H9 (cell line): Measurements from ENCODE around the gene DMAP1. TPM values are rescaled to one million over a fixed set of nuclear protein-coding genes. Genes with fewer than 3 reads are reported as not detected.
A peak's percentile ranks its signal among the peaks of the same experiment; 100 is the strongest.

Source experiments
- DNase-seq: peaks from one replicate; pipeline ENCODE4 v3.0.0-alpha.2; 2017
- H2AFZ ChIP-seq: one replicate; pipeline ENCODE4 v1.6.1; 2013; ENCODE audit warnings: mild to moderate bottlenecking, low read length, control low read depth, moderate library complexity
- H2AK5ac ChIP-seq: 2 replicates; pipeline ENCODE4 v1.6.1; 2013; ENCODE audit warnings: low read length, control low read depth, mixed read lengths; ENCODE audit not compliant: insufficient read length
- H2BK120ac ChIP-seq: one replicate; pipeline ENCODE4 v1.6.1; 2013; ENCODE audit warnings: low read depth, mild to moderate bottlenecking, low read length, control low read depth, inconsistent platforms; ENCODE audit not compliant: poor library complexity, severe bottlenecking
- H2BK12ac ChIP-seq: 2 replicates; pipeline ENCODE4 v1.6.1; 2013; ENCODE audit warnings: low read length, control low read depth, mixed read lengths, low read depth; ENCODE audit not compliant: insufficient read length
- H2BK15ac ChIP-seq: 2 replicates; pipeline ENCODE4 v1.6.1; 2013; ENCODE audit warnings: low read depth, low read length, control low read depth
- H2BK20ac ChIP-seq: one replicate; pipeline ENCODE4 v1.6.1; 2013; ENCODE audit warnings: low read depth, mild to moderate bottlenecking, low read length, control low read depth, inconsistent platforms; ENCODE audit not compliant: poor library complexity, severe bottlenecking
- H2BK5ac ChIP-seq: 2 replicates; pipeline ENCODE4 v1.6.1; 2013; ENCODE audit warnings: low read length, control low read depth, mixed read lengths; ENCODE audit not compliant: insufficient read length
- H3K14ac ChIP-seq: 2 replicates; pipeline ENCODE4 v1.6.1; 2013; ENCODE audit warnings: low read length, control low read depth; ENCODE audit not compliant: insufficient read depth
- H3K18ac ChIP-seq: 2 replicates; pipeline ENCODE4 v1.6.1; 2013; ENCODE audit warnings: low read depth, mild to moderate bottlenecking, mixed read lengths, low read length, control low read depth; ENCODE audit not compliant: insufficient read length
- H3K23ac ChIP-seq: 2 replicates; pipeline ENCODE4 v1.6.1; 2013; ENCODE audit warnings: low read length, control low read depth, mixed read lengths, low read depth; ENCODE audit not compliant: insufficient read length
- H3K23me2 ChIP-seq: 2 replicates; pipeline ENCODE4 v1.6.1; 2013; ENCODE audit warnings: low read depth, mild to moderate bottlenecking, mixed read lengths, low read length, control low read depth; ENCODE audit not compliant: insufficient read length, poor library complexity, severe bottlenecking
- H3K27ac ChIP-seq: 2 replicates; pipeline ENCODE4 v1.5.1; 2013; ENCODE audit warnings: low read length, control low read depth, mixed read lengths, low read depth; ENCODE audit not compliant: insufficient read length
- H3K27me3 ChIP-seq: 2 replicates; pipeline ENCODE4 v1.6.1; 2013; ENCODE audit warnings: low read length, control low read depth, inconsistent platforms; ENCODE audit not compliant: insufficient read depth
- H3K4ac ChIP-seq: 2 replicates; pipeline ENCODE4 v1.6.1; 2013; ENCODE audit warnings: low read depth, mild to moderate bottlenecking, control low read depth, inconsistent platforms, low read length, moderate library complexity
- H3K4me1 ChIP-seq: 2 replicates; pipeline ENCODE4 v1.6.1; 2013; ENCODE audit warnings: low read length, control low read depth, inconsistent platforms; ENCODE audit not compliant: insufficient read depth
- H3K4me2 ChIP-seq: 2 replicates; pipeline ENCODE4 v1.6.1; 2013; ENCODE audit warnings: low read length, control low read depth, mixed read lengths; ENCODE audit not compliant: insufficient read length, insufficient read depth
- H3K56ac ChIP-seq: 2 replicates; pipeline ENCODE4 v1.6.1; 2013; ENCODE audit warnings: low read depth, mild to moderate bottlenecking, mixed read lengths, low read length, control low read depth; ENCODE audit not compliant: insufficient read length
- H3K79me1 ChIP-seq: 2 replicates; pipeline ENCODE4 v1.6.1; 2013; ENCODE audit warnings: low read depth, mild to moderate bottlenecking, moderate library complexity, low read length, control low read depth, inconsistent platforms; ENCODE audit not compliant: insufficient read depth, poor library complexity, severe bottlenecking
- H3K79me2 ChIP-seq: 2 replicates; pipeline ENCODE4 v1.6.1; 2013; ENCODE audit warnings: low read length, control low read depth, inconsistent platforms; ENCODE audit not compliant: insufficient read depth
- H3K9ac ChIP-seq: 2 replicates; pipeline ENCODE4 v1.6.1; 2013; ENCODE audit warnings: low read length, control low read depth, mixed read lengths; ENCODE audit not compliant: insufficient read length; ENCODE audit errors: extremely low read depth
- H3K9me3 ChIP-seq: one replicate; pipeline ENCODE4 v1.6.1; 2013; ENCODE audit warnings: low read depth, low read length, inconsistent platforms; ENCODE audit not compliant: control insufficient read depth
- H3T11ph ChIP-seq: one replicate; pipeline ENCODE4 v1.6.1; 2013; ENCODE audit warnings: mild to moderate bottlenecking, low read length, control low read depth, inconsistent platforms
- H4K20me1 ChIP-seq: one replicate; pipeline ENCODE4 v1.6.1; 2013; ENCODE audit not compliant: control insufficient read depth, insufficient read length, insufficient read depth
- H4K5ac ChIP-seq: 2 replicates; pipeline ENCODE4 v1.6.1; 2013; ENCODE audit warnings: low read depth, mild to moderate bottlenecking, mixed read lengths, low read length, control low read depth; ENCODE audit not compliant: insufficient read length
- H4K8ac ChIP-seq: replicated peaks from 2 replicates; pipeline ENCODE4 v1.6.1; 2013; ENCODE audit warnings: low read length, control low read depth, mixed read lengths, low read depth; ENCODE audit not compliant: insufficient read length
- H4K91ac ChIP-seq: 2 replicates; pipeline ENCODE4 v1.6.1; 2013; ENCODE audit warnings: low read depth, mild to moderate bottlenecking, moderate library complexity, mixed read lengths, low read length, control low read depth; ENCODE audit not compliant: insufficient read length
- H3K27ac Mint-ChIP-seq, 3 experiments: 2 replicates in 2 of 3; 3 replicates in 1 of 3; pipeline ENCODE4 v1.8.0; 2020 to 2021; ENCODE audit warnings: mixed read lengths in 3 of 3, mild to moderate bottlenecking in 1 of 3, moderate library complexity in 1 of 3
- H3K27me3 Mint-ChIP-seq: 2 replicates; pipeline ENCODE4 v1.8.0; 2021; ENCODE audit warnings: low read depth, mild to moderate bottlenecking, moderate library complexity, mixed read lengths
- H3K36me3 Mint-ChIP-seq, 3 experiments: 2 replicates in 2 of 3; 3 replicates in 1 of 3; pipeline ENCODE4 v1.8.0; 2020 to 2021; ENCODE audit warnings: low read depth in 3 of 3, mixed read lengths in 3 of 3; ENCODE audit not compliant: insufficient read depth in 1 of 3
- H3K4me1 Mint-ChIP-seq, 2 experiments: 2 replicates each; pipeline ENCODE4 v1.8.0; 2020; ENCODE audit warnings: mixed read lengths in 2 of 2
- H3K4me3 Mint-ChIP-seq, 2 experiments: 2 replicates in 1 of 2; 3 replicates in 1 of 2; pipeline ENCODE4 v1.8.0; 2020 to 2021; ENCODE audit warnings: mild to moderate bottlenecking in 2 of 2, mixed read lengths in 2 of 2, moderate library complexity in 1 of 2
- H3K9me3 Mint-ChIP-seq, 2 experiments: 2 replicates in 1 of 2; 3 replicates in 1 of 2; pipeline ENCODE4 v1.8.0; 2020; ENCODE audit warnings: mild to moderate bottlenecking in 2 of 2, mixed read lengths in 2 of 2, moderate library complexity in 1 of 2
- WGBS: extraction: QIAGEN DNeasy Blood & Tissue Kit; methylation state at CpG from one replicate; pipeline ENCODE4 v1.1.7; 2013; ENCODE audit warnings: missing lambda C conversion rate, low lambda C conversion rate, mixed read lengths; ENCODE audit not compliant: insufficient read length; ENCODE audit errors: extremely low coverage; 5-methylcytosine and 5-hydroxymethylcytosine counted together
- total RNA-seq: library from RNA; stranded (reverse); gene quantifications from 2 replicates; pipeline ENCODE4 v1.2.1, GENCODE V29; 2021
- TF ChIP-seq, protein P1 (sequence below): fragments of 200-600 bp; sonication (generic); conservative IDR thresholded peaks from 3 replicates; pipeline ENCODE4 v1.8.0; 2021; ENCODE audit warnings: antibody characterized with exemption, mild to moderate bottlenecking

DMAP1 gene
- total RNA-seq, 1 experiment from 2014 or later = 55.3 TPM

DNA sequence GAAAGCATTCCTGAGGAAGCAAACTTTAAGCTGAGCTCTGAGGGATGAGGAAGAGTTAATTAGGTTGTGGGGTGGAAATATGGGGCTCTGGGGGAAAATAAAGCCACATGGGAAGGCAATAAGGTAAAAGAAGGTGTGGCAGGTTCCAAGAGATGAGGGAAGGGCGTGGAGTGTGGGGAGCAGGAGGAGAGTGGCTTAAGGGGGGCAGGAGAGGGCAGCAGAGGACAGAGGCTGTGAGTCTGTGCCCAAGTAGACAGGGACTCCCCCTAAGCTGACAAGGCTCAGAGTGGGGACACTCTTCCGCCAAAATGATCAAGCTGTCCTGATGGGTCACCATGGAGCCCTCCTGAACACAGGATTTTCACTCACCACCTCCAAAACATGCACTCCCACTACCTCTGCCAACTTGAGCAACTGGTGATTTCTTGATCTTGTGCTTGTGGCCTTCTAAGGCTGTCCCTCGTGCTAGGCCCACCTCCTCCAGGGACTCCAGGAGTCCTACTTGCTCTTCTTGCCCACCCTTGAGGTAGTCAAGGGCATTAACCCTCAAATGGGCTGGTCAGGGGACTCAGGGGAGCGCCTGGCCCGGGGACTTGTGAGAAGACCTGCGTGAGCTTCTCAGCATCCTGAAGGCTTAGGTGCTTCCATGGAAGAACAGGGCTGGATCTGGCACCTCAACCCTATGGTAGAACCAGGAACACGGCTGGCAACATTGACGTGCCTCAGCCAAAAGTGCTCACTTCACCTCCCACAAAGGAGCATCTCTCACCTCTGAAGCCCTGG lies 23.4 kb downstream of the DMAP1 start:
- Histone ChIP-seq H3K4ac (no peak overlapping the region), H3K9me3 (no peaks in the 10 kb centered on the region), H3K4me1 (peaks cover 3% of the 10 kb centered on the region; the same call in 1 of the 2 replicates), H3K79me2 (no peaks in the 10 kb centered on the region), H3K27me3 (no peaks in the 10 kb centered on the region), H4K91ac (no peak overlapping the region), H3K9ac (no peak overlapping the region), H3K56ac (no peak overlapping the region), H3K4me2 (no peak overlapping the region), H3T11ph (no peak overlapping the region), H3K14ac (no peak overlapping the region), H3K79me1 (no peaks in the 10 kb centered on the region), H2BK20ac (no peak overlapping the region), H2AK5ac (no peak overlapping the region), H3K18ac (no peak overlapping the region), H3K23ac (no peak overlapping the region), H2BK12ac (no peak overlapping the region), H2BK120ac (no peak overlapping the region), H3K23me2 (no peaks in the 10 kb centered on the region), H2BK15ac (no peak overlapping the region), H4K5ac (no peak overlapping the region), H4K20me1 (no peaks in the 10 kb centered on the region), H2AFZ (no peak overlapping the region), H4K8ac (no peak overlapping the region), H3K27ac (no peak overlapping the region), H2BK5ac (no peak overlapping the region)
- H3K9me3 Mint-ChIP-seq = no peaks in the 10 kb centered on the region; a peak in 1 of 5 replicates
- H3K36me3 Mint-ChIP-seq = peaks cover 7 to 10% (median 9%) of the 10 kb centered on the region in 3 experiments
- H3K27me3 Mint-ChIP-seq = no peaks in the 10 kb centered on the region; the same call in 1 of the 2 replicates
- H3K27ac Mint-ChIP-seq = peak overlapping the region in 1 of 3 experiments; percentile 49; a peak in 1 of 7 replicates
- H3K4me3 Mint-ChIP-seq = no peak overlapping the region
- no peak for DNase-seq
- TF ChIP-seq, protein P1, sequence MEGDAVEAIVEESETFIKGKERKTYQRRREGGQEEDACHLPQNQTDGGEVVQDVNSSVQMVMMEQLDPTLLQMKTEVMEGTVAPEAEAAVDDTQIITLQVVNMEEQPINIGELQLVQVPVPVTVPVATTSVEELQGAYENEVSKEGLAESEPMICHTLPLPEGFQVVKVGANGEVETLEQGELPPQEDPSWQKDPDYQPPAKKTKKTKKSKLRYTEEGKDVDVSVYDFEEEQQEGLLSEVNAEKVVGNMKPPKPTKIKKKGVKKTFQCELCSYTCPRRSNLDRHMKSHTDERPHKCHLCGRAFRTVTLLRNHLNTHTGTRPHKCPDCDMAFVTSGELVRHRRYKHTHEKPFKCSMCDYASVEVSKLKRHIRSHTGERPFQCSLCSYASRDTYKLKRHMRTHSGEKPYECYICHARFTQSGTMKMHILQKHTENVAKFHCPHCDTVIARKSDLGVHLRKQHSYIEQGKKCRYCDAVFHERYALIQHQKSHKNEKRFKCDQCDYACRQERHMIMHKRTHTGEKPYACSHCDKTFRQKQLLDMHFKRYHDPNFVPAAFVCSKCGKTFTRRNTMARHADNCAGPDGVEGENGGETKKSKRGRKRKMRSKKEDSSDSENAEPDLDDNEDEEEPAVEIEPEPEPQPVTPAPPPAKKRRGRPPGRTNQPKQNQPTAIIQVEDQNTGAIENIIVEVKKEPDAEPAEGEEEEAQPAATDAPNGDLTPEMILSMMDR = no peak
- peaks cover 17 to 32% of the 10 kb centered on the region in 2 experiments for H3K4me1 Mint-ChIP-seq
- no CpG with 5 or more reads among the region's 8 CpGs for WGBS
